Peyer's patch (tissue), 4 donors: ENCODE measurements around the gene KRTAP20-3. TPM values are rescaled to one million over a fixed set of nuclear protein-coding genes. Genes with fewer than 3 reads are reported as not detected.

Experiments
- DNase-seq, 3 donors: peaks; one replicate each; pipeline ENCODE4 v3.0.0-alpha.2; 2017 to 2019
- H3K27ac ChIP-seq, 4 donors: fragments of 200-600 bp; sonication (generic); one replicate each; pipeline ENCODE4 v1.5.1; 2016 to 2019
- H3K27me3 ChIP-seq, 2 donors: fragments of 200-600 bp; sonication (generic); one replicate each; pipeline ENCODE4 v1.5.1; 2019
- H3K36me3 ChIP-seq, 3 donors: fragments of 200-600 bp; sonication (generic); one replicate each; pipeline ENCODE4 v1.5.1; 2016 to 2019
- H3K4me1 ChIP-seq, 4 donors: fragments of 200-600 bp; sonication (generic); one replicate each; pipeline ENCODE4 v1.5.1; 2016 to 2019
- H3K4me3 ChIP-seq, 4 donors: fragments of 200-600 bp; sonication (generic); 1 replicate in 3 of 4; 2 replicates in 1 of 4; pipeline ENCODE4 v1.5.1; 2016 to 2019; ENCODE audit warnings: mild to moderate bottlenecking in 1 of 4
- H3K9me3 ChIP-seq, 4 donors: fragments of 200-600 bp; sonication (generic); one replicate each; pipeline ENCODE4 v1.5.1; 2016 to 2019; ENCODE audit warnings: mild to moderate bottlenecking in 1 of 4
- POLR2A ChIP-seq, 2 donors: fragments of 450-650 bp; IDR thresholded peaks; one replicate each; pipeline ENCODE4 v1.5.1; 2017; ENCODE audit warnings: antibody characterized with exemption in 2 of 2, mild to moderate bottlenecking in 2 of 2, moderate library complexity in 2 of 2
- total RNA-seq, 4 donors: library from RNA; depleted of rRNA; stranded (reverse); fragments of >200 nt; gene quantifications; one replicate each; pipeline ENCODE4 v1.1.0, GENCODE V29; 2016
- TF ChIP-seq, protein P1 (sequence below), 6 experiments: fragments of 450-650 bp in 4 of 6; fragments of 200-600 bp in 2 of 6; sonication (generic) in 1 of 6; IDR thresholded peaks; one replicate each; pipeline ENCODE4 v1.5.1; 2017 to 2019; ENCODE audit warnings: antibody characterized with exemption in 6 of 6, mild to moderate bottlenecking in 3 of 6, moderate library complexity in 1 of 6

The KRTAP20-3 gene
- total RNA-seq, 4 donors from 2014 or later = not detected

DNA sequence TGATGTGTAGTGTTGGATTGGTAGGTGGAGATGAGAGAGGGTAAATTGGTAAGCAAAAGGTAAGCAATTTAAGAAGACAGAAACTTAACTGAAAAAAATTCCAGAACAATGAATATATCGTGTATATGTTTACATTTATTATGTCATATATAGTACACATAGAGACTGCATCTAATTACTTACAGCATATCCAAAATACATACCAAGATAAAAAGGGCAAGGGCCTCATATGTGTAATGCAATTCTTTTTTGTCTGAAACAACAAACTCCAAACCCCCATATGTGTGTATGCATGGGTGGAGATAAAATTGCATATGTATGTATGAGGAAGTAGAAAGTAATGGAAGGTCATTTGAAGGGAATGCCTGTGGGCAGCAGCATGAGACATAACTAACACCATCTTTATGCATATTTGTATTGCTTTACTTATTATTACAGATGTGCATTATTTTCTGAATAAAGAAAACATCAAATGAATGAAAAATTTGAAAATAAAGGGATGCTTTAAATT, 4.3 kb downstream of the KRTAP20-3 start:
- no peak overlapping the region for H3K27ac ChIP-seq
- no peaks in the 10 kb centered on the region for H3K27me3 ChIP-seq

DNA sequence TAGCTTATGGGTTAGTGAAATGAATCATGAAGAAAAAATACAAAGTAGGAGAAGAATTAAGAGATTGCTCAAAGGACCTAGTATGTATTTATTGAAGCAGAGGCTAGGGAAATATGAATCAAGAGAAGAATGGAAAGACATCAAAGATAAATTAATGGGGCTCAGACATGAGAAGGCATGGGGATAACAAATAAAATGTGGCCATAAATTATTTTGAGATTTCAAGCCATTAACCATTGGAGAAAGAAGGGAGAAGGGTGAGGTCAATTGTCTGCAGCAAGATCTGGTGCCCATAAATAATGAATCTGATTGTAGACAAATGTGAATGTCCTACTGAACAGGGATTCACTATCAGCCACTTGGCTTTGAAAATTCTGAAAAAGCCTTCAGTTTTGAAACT, 10.2 kb downstream of the KRTAP20-3 start:
- no peak overlapping the region for H3K4me3 ChIP-seq
- TF ChIP-seq, protein P1, sequence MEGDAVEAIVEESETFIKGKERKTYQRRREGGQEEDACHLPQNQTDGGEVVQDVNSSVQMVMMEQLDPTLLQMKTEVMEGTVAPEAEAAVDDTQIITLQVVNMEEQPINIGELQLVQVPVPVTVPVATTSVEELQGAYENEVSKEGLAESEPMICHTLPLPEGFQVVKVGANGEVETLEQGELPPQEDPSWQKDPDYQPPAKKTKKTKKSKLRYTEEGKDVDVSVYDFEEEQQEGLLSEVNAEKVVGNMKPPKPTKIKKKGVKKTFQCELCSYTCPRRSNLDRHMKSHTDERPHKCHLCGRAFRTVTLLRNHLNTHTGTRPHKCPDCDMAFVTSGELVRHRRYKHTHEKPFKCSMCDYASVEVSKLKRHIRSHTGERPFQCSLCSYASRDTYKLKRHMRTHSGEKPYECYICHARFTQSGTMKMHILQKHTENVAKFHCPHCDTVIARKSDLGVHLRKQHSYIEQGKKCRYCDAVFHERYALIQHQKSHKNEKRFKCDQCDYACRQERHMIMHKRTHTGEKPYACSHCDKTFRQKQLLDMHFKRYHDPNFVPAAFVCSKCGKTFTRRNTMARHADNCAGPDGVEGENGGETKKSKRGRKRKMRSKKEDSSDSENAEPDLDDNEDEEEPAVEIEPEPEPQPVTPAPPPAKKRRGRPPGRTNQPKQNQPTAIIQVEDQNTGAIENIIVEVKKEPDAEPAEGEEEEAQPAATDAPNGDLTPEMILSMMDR (IDR thresholded peaks at IDR 0.05) = no peak
- TF ChIP-seq POLR2A (IDR thresholded peaks at IDR 0.05) = no peak
- no peaks in the 10 kb centered on the region for H3K27me3 ChIP-seq
- no peaks in the 10 kb centered on the region for H3K36me3 ChIP-seq
- no peak overlapping the region for H3K27ac ChIP-seq
- H3K4me1 ChIP-seq = no peaks in the 10 kb centered on the region
- DNase-seq = no peak
- peaks cover 0 to 9% (median 0%) of the 10 kb centered on the region in 4 donors for H3K9me3 ChIP-seq

More for the DNA sequence above, 4.3 kb downstream of the KRTAP20-3 start:
- no peak overlapping the region for H3K4me3 ChIP-seq
- H3K36me3 ChIP-seq = no peaks in the 10 kb centered on the region
- H3K4me1 ChIP-seq = no peaks in the 10 kb centered on the region
- DNase-seq = no peak
- TF ChIP-seq POLR2A (IDR thresholded peaks at IDR 0.05) = no peak
- TF ChIP-seq, protein P1 (IDR thresholded peaks at IDR 0.05) = no peak
- peaks cover 0 to 3% (median 0%) of the 10 kb centered on the region in 4 donors for H3K9me3 ChIP-seq

DNA sequence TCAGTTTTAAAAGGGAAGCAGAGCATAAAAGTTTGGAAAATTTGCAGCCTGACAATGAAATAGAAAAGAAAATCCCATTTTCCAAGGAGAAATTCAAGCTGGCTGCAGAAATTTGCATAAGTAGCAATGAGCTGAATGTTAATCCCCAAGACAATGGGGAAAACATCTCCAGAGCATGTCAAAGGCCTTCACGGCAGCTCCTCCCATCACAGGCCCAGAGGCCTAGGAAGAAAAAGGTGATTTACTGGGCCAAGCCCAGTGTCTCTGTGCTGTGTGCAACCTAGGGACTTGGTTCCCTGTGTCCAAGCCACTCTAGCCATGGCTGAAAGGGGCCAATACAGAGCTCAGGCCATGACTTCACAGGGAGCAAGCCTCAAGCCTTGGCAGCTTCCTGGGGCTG, 26.1 kb downstream of the KRTAP20-3 start:
- H3K4me1 ChIP-seq = no peaks in the 10 kb centered on the region
- no peaks in the 10 kb centered on the region for H3K27me3 ChIP-seq
- DNase-seq = no peak
- peaks cover 0 to 5% (median 0%) of the 10 kb centered on the region in 4 donors for H3K9me3 ChIP-seq
- no peak overlapping the region for H3K27ac ChIP-seq
- no peak overlapping the region for H3K4me3 ChIP-seq
- TF ChIP-seq, protein P1 (IDR thresholded peaks at IDR 0.05) = no peak
- no peak for TF ChIP-seq POLR2A (IDR thresholded peaks at IDR 0.05)
- no peaks in the 10 kb centered on the region for H3K36me3 ChIP-seq

DNA sequence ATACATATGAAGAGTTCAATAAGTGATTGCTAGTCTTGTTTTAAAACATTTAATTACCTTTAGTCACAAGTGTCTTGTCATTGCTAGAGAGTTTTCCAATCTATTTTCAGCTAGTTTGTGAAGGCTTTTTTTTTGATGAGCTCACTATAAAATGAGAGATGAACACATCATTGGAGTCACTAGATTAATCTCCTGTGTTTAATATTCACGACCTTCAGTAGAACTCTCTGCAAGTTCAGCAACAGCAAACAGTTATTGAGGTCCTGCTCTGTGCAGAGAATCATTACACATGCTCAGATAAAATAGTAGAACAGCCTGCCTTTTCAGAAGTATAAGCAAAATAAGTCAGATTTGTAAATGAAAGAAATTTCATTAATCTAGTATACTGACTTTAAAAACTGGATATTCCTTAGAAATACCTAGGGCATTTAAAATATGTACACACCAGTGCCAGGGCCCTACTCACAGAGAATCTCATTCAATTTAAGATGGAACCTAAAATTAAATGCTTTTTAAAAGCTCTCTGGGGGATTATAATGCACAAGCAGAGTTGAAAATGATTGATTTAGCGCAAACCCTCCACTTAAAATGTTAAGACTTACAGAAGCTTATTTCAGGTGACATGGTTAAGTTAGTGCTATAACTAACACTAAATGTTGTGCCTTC, 30.5 kb downstream of the KRTAP20-3 start:
- DNase-seq = no peak
- TF ChIP-seq, protein P1 (IDR thresholded peaks at IDR 0.05) = no peak
- no peak for TF ChIP-seq POLR2A (IDR thresholded peaks at IDR 0.05)
- no peaks in the 10 kb centered on the region for H3K27me3 ChIP-seq
- no peaks in the 10 kb centered on the region for H3K36me3 ChIP-seq
- H3K9me3 ChIP-seq = peaks cover 0 to 5% (median 0%) of the 10 kb centered on the region in 4 donors
- no peak overlapping the region for H3K27ac ChIP-seq
- no peak overlapping the region for H3K4me3 ChIP-seq
- no peaks in the 10 kb centered on the region for H3K4me1 ChIP-seq

DNA sequence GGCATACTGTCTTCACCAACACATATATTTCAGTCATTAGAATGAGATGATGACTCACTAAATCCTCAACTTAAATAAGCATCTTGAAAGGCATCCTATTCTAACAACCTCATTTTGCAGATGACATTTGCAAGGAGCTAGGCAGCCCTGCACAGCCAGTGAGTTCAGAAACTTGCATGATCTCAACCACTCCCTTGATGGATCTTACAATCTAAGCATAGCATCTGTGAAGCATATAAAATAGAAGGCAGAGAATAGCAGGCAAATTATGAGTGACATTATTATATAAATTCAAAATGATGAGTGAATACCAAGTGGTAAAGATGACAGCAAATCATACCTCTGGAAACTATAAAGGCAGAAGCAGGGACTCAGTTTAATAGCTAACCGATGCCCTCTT, 31.6 kb downstream of the KRTAP20-3 start:
- H3K9me3 ChIP-seq = peaks cover 0 to 4% (median 0%) of the 10 kb centered on the region in 4 donors
- H3K4me1 ChIP-seq = no peaks in the 10 kb centered on the region
- TF ChIP-seq, protein P1 (IDR thresholded peaks at IDR 0.05) = no peak
- no peak for TF ChIP-seq POLR2A (IDR thresholded peaks at IDR 0.05)
- no peaks in the 10 kb centered on the region for H3K36me3 ChIP-seq
- no peak overlapping the region for H3K4me3 ChIP-seq
- H3K27me3 ChIP-seq = no peaks in the 10 kb centered on the region
- DNase-seq = no peak
- no peak overlapping the region for H3K27ac ChIP-seq
